Colonic mucosa (tissue), 4 donors: ENCODE data around the gene MYRF. TPM values are rescaled to one million over a fixed set of nuclear protein-coding genes. Genes with fewer than 3 reads are reported as not detected.

Experiments
- DNase-seq: peaks from one replicate; pipeline ENCODE4 v3.0.0-alpha.2; 2020
- H3K27ac ChIP-seq: fragments of 200-600 bp; one replicate; pipeline ENCODE4 v1.8.0; 2021
- H3K27me3 ChIP-seq: fragments of 200-600 bp; one replicate; pipeline ENCODE4 v1.8.0; 2021
- H3K36me3 ChIP-seq: fragments of 200-600 bp; one replicate; pipeline ENCODE4 v1.8.0; 2021
- H3K4me1 ChIP-seq: fragments of 200-600 bp; one replicate; pipeline ENCODE4 v1.8.0; 2021; ENCODE audit warnings: mild to moderate bottlenecking
- H3K4me3 ChIP-seq: fragments of 200-600 bp; one replicate; pipeline ENCODE4 v1.8.0; 2021
- H3K9ac ChIP-seq, 2 donors: one replicate each; pipeline ENCODE4 v1.7.0; 2013; ENCODE audit warnings: control low read depth in 2 of 2, low read depth in 2 of 2, low read length in 2 of 2
- H3K9me3 ChIP-seq: fragments of 200-600 bp; one replicate; pipeline ENCODE4 v1.8.0; 2021
- CTCF ChIP-seq: fragments of 200-600 bp; IDR thresholded peaks from one replicate; pipeline ENCODE4 v1.8.0; 2022; ENCODE audit warnings: antibody characterized with exemption, mild to moderate bottlenecking
- intact Hi-C: fragments of 100-400 bp; cut with DNase I; formaldehyde crosslinking; loops from one replicate; pipeline ENCODE4 v1.14.1; 2022
- total RNA-seq, 2 donors: library from RNA; stranded (reverse); fragmentation: NEBNext Ultra II Directional in 1 of 2; extraction: Animal tissue kit (Norgen Biotek cat#: 25700) in 1 of 2; gene quantifications; one replicate each; pipeline ENCODE4 v1.2.1, GENCODE V29; 2021
- donor health status: healthy.
- donor health status: DM: no; HTN: no; CAD: no.
- donor health status: DM: no; HTN: no; CAD: no.

Gene MYRF
- total RNA-seq, 2 donors from 2014 or later, result 8.8 to 14.9 TPM

- no peak for DNase-seq
- H3K27ac ChIP-seq, result no peak overlapping the region
- H3K4me3 ChIP-seq, result no peak overlapping the region
- no peaks in the 10 kb centered on the region for H3K27me3 ChIP-seq
- no peaks in the 10 kb centered on the region for H3K4me1 ChIP-seq
- intact Hi-C loops, result no loop called here
- H3K9ac ChIP-seq, result no peak overlapping the region
- no peaks in the 10 kb centered on the region for H3K9me3 ChIP-seq
- no peaks in the 10 kb centered on the region for H3K36me3 ChIP-seq
- no peak for TF ChIP-seq CTCF
Measured at GRCh38 chr11:61737131-61737530, 15.3 kb upstream of the MYRF start.

- TF ChIP-seq CTCF, result no peak
- no peak for DNase-seq
- H3K9ac ChIP-seq, result no peak overlapping the region
- H3K4me3 ChIP-seq, result no peak overlapping the region
- no peaks in the 10 kb centered on the region for H3K36me3 ChIP-seq
- H3K4me1 ChIP-seq, result no peaks in the 10 kb centered on the region
- H3K27me3 ChIP-seq, result no peaks in the 10 kb centered on the region
- H3K27ac ChIP-seq, result no peak overlapping the region
- H3K9me3 ChIP-seq, result no peaks in the 10 kb centered on the region
- intact Hi-C loops, result no loop called here
Measured at GRCh38 chr11:61737636-61738386, 14.6 kb upstream of the MYRF start.

GRCh38 chr11:61738776-61739175 is 13.7 kb upstream of the MYRF start:
- DNase-seq, result no peak
- H3K27ac ChIP-seq, result no peak overlapping the region
- no peaks in the 10 kb centered on the region for H3K27me3 ChIP-seq
- H3K9me3 ChIP-seq, result no peaks in the 10 kb centered on the region
- H3K9ac ChIP-seq, result no peak overlapping the region
- H3K36me3 ChIP-seq, result no peaks in the 10 kb centered on the region
- no peaks in the 10 kb centered on the region for H3K4me1 ChIP-seq
- no peak overlapping the region for H3K4me3 ChIP-seq
- intact Hi-C loops, result no loop called here
- no peak for TF ChIP-seq CTCF

GRCh38 chr11:61739413-61739812 is 13.0 kb upstream of the MYRF start:
- H3K27ac ChIP-seq, result no peak overlapping the region
- no peaks in the 10 kb centered on the region for H3K36me3 ChIP-seq
- DNase-seq, result no peak
- no peak overlapping the region for H3K4me3 ChIP-seq
- no peaks in the 10 kb centered on the region for H3K4me1 ChIP-seq
- no peak overlapping the region for H3K9ac ChIP-seq
- no peaks in the 10 kb centered on the region for H3K9me3 ChIP-seq
- no peaks in the 10 kb centered on the region for H3K27me3 ChIP-seq
- TF ChIP-seq CTCF, result no peak
- intact Hi-C loops, result no loop called here

GRCh38 chr11:61739966-61740365 is 12.5 kb upstream of the MYRF start:
- H3K27me3 ChIP-seq, result no peaks in the 10 kb centered on the region
- no peaks in the 10 kb centered on the region for H3K4me1 ChIP-seq
- no peak for DNase-seq
- H3K9ac ChIP-seq, result no peak overlapping the region
- H3K27ac ChIP-seq, result no peak overlapping the region
- H3K36me3 ChIP-seq, result no peaks in the 10 kb centered on the region
- no peak overlapping the region for H3K4me3 ChIP-seq
- no peaks in the 10 kb centered on the region for H3K9me3 ChIP-seq
- intact Hi-C loops, result no loop called here
- TF ChIP-seq CTCF, result no peak
